ENCODE data around the gene TCERG1L. TPM values are rescaled to one million over a fixed set of nuclear protein-coding genes. Genes with fewer than 3 reads are reported as not detected.

TCERG1L gene
- total RNA-seq, 1 donor from 2014 or later = not detected

GRCh38 chr10:131113165-131113564 lies 198.4 kb downstream of the TCERG1L start:
- Histone ChIP-seq H3K9me3 (no peaks in the 10 kb centered on the region), H3K4me3 (no peak overlapping the region), H3K36me3 (no peaks in the 10 kb centered on the region), H3K27ac (no peak overlapping the region), H3K4me1 (no peaks in the 10 kb centered on the region), H3K27me3 (no peaks in the 10 kb centered on the region)
- no peak for TF ChIP-seq CTCF (IDR thresholded peaks at IDR 0.05)
- TF ChIP-seq POLR2AphosphoS5 (IDR thresholded peaks at IDR 0.05; ENCODE audit: insufficient read depth in 1 of 2, low read depth in 1 of 2) = no peak
- TF ChIP-seq POLR2A (IDR thresholded peaks at IDR 0.05) = no peak
- intact Hi-C loops (cut with DNase I) = no loop called here
- DNase-seq (ENCODE audit: extremely low spot score in 2 of 2) = no peak

GRCh38 chr10:131112691-131113090 lies 198.8 kb downstream of the TCERG1L start:
- H3K27me3 ChIP-seq = no peaks in the 10 kb centered on the region
- intact Hi-C loops (cut with DNase I) = no loop called here
- no peak overlapping the region for H3K27ac ChIP-seq
- no peaks in the 10 kb centered on the region for H3K9me3 ChIP-seq
- no peaks in the 10 kb centered on the region for H3K4me1 ChIP-seq
- H3K36me3 ChIP-seq = no peaks in the 10 kb centered on the region
- TF ChIP-seq POLR2AphosphoS5 (IDR thresholded peaks at IDR 0.05; ENCODE audit: insufficient read depth in 1 of 2, low read depth in 1 of 2) (no peak), CTCF (IDR thresholded peaks at IDR 0.05) (no peak), POLR2A (IDR thresholded peaks at IDR 0.05) (no peak)
- no peak for DNase-seq (ENCODE audit: extremely low spot score in 2 of 2)
- no peak overlapping the region for H3K4me3 ChIP-seq

GRCh38 chr10:131111471-131112080 lies 199.9 kb downstream of the TCERG1L start:
- Histone ChIP-seq H3K9me3 (no peaks in the 10 kb centered on the region), H3K36me3 (no peaks in the 10 kb centered on the region), H3K27me3 (no peaks in the 10 kb centered on the region), H3K4me3 (no peak overlapping the region), H3K4me1 (no peaks in the 10 kb centered on the region), H3K27ac (no peak overlapping the region)
- no peak for TF ChIP-seq POLR2AphosphoS5 (IDR thresholded peaks at IDR 0.05; ENCODE audit: insufficient read depth in 1 of 2, low read depth in 1 of 2)
- no peak for TF ChIP-seq POLR2A (IDR thresholded peaks at IDR 0.05)
- TF ChIP-seq CTCF (IDR thresholded peaks at IDR 0.05) = no peak
- intact Hi-C loops (cut with DNase I) = no loop called here
- no peak for DNase-seq (ENCODE audit: extremely low spot score in 2 of 2)

GRCh38 chr10:131111007-131111406 lies 200.5 kb downstream of the TCERG1L start:
- intact Hi-C loops (cut with DNase I) = no loop called here
- no peaks in the 10 kb centered on the region for H3K36me3 ChIP-seq
- no peak overlapping the region for H3K27ac ChIP-seq
- H3K4me1 ChIP-seq = no peaks in the 10 kb centered on the region
- H3K4me3 ChIP-seq = no peak overlapping the region
- no peak for DNase-seq (ENCODE audit: extremely low spot score in 2 of 2)
- no peak for TF ChIP-seq POLR2AphosphoS5 (IDR thresholded peaks at IDR 0.05; ENCODE audit: insufficient read depth in 1 of 2, low read depth in 1 of 2)
- no peak for TF ChIP-seq POLR2A (IDR thresholded peaks at IDR 0.05)
- TF ChIP-seq CTCF (IDR thresholded peaks at IDR 0.05) = no peak
- no peaks in the 10 kb centered on the region for H3K27me3 ChIP-seq
- H3K9me3 ChIP-seq = no peaks in the 10 kb centered on the region

GRCh38 chr10:131110241-131110783 lies 201.2 kb downstream of the TCERG1L start:
- Histone ChIP-seq H3K4me1 (no peaks in the 10 kb centered on the region), H3K36me3 (no peaks in the 10 kb centered on the region), H3K9me3 (no peaks in the 10 kb centered on the region), H3K4me3 (no peak overlapping the region), H3K27me3 (no peaks in the 10 kb centered on the region), H3K27ac (no peak overlapping the region)
- TF ChIP-seq CTCF (IDR thresholded peaks at IDR 0.05) (no peak), POLR2AphosphoS5 (IDR thresholded peaks at IDR 0.05; ENCODE audit: insufficient read depth in 1 of 2, low read depth in 1 of 2) (no peak), POLR2A (IDR thresholded peaks at IDR 0.05) (no peak)
- no peak for DNase-seq (ENCODE audit: extremely low spot score in 2 of 2)
- intact Hi-C loops (cut with DNase I) = no loop called here
